GM18873 (cell line): ENCODE measurements around the gene PRSS8.
"Not testable (repeated sequence)": the region's sequence is repeated elsewhere in the genome, so short reads cannot be mapped to it uniquely, and the experiment has no call there.

ENCODE experiments used
- ATAC-seq: cut with Tn5 transposase; IDR thresholded peaks from one replicate; pipeline ENCODE4 v1.9.1; 2021; ENCODE audit warnings: mild to moderate bottlenecking, moderate library complexity, moderate number of reproducible peaks; ENCODE audit not compliant: unreplicated experiment, low FRiP score

PRSS8 gene

GRCh38 chr16:31135535-31136286 is at the start of gene PRSS8:
Gene PRSS8, minus strand, starts transcription at chr16:31135727. Its CDS starts 229 bp downstream, at chr16:31135498.
- ATAC-seq: no peak

- no peak for ATAC-seq
Observed at GRCh38 chr16:31184888-31185287, 49.4 kb upstream of the PRSS8 start.

- no peak for ATAC-seq
Observed at GRCh38 chr16:31183432-31184428, 48.2 kb upstream of the PRSS8 start.

- ATAC-seq: no peak
Observed at GRCh38 chr16:31182391-31182790, 46.9 kb upstream of the PRSS8 start.

- no peak for ATAC-seq
Observed at GRCh38 chr16:31181102-31181830, 45.7 kb upstream of the PRSS8 start.

- ATAC-seq: peak; percentile 58
Observed at GRCh38 chr16:31179747-31180459, 44.4 kb upstream of the PRSS8 start, which contains the start of gene FUS. Gene FUS, plus strand, starts transcription at chr16:31180139. Its CDS starts 76 bp downstream, at chr16:31180215.

- no peak for ATAC-seq
Observed at GRCh38 chr16:31179219-31179746, 43.8 kb upstream of the PRSS8 start.

GRCh38 chr16:31177136-31177535 is 41.6 kb upstream of the PRSS8 start:
- ATAC-seq: no peak

- ATAC-seq: not testable (repeated sequence)
Observed at GRCh38 chr16:31170048-31170447, 34.5 kb upstream of the PRSS8 start.

GRCh38 chr16:31168848-31169247 is 33.3 kb upstream of the PRSS8 start:
- no peak for ATAC-seq

GRCh38 chr16:31167315-31167714 is 31.8 kb upstream of the PRSS8 start:
- no peak for ATAC-seq

GRCh38 chr16:31157136-31157535 is 21.6 kb upstream of the PRSS8 start:
- no peak for ATAC-seq

GRCh38 chr16:31150976-31151375 is 15.4 kb upstream of the PRSS8 start:
- ATAC-seq: not testable (repeated sequence)

- ATAC-seq: no peak
Observed at GRCh38 chr16:31149894-31150890, 14.7 kb upstream of the PRSS8 start, which contains the start of gene PRSS36. Gene PRSS36, minus strand, starts transcription at chr16:31150066. Its CDS starts 31 bp downstream, at chr16:31150035.

- ATAC-seq: no peak
Observed at GRCh38 chr16:31149332-31149731, 13.8 kb upstream of the PRSS8 start.

GRCh38 chr16:31148896-31149295 is 13.4 kb upstream of the PRSS8 start:
- ATAC-seq: no peak

GRCh38 chr16:31148281-31148728 is 12.8 kb upstream of the PRSS8 start:
- no peak for ATAC-seq

GRCh38 chr16:31147574-31147973 is 12.0 kb upstream of the PRSS8 start:
- ATAC-seq: no peak
